ENCODE measurements around the gene ST8SIA1. TPM values are rescaled to one million over a fixed set of nuclear protein-coding genes. Genes with fewer than 3 reads are reported as not detected.

The ST8SIA1 gene
- total and polyA plus RNA-seq, 2 of the 4 experiments (the other 2 are of a cell fraction) = not detected

DNA sequence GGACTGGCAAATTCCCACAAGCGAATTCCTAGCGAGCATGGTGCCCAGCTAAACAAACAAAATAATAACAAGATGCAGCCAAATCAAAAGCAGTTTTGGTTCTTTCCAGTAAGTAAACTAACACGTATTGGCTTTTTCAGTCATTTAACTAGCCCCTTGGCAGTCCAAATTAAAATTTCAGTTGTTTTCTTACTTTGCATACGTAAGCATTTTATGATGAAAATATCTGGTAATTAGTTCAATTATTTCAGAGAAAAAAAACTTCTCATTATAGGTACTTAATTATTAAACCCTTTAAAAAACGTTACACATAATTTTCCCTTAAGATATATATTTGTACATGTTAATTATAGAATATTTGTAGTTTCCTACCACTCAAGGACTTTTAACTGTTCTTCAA lies 70.1 kb downstream of the ST8SIA1 start:
- Histone ChIP-seq H4K20me1 (ENCODE audit: insufficient read depth, low read length) (no peaks in the 10 kb centered on the region), H3K4ac (ENCODE audit: low read depth, low read length) (no peak overlapping the region), H2BK20ac (ENCODE audit: low read depth, low read length) (no peak overlapping the region), H3K36me3 (ENCODE audit: control insufficient read depth, insufficient read depth, low read length) (no peaks in the 10 kb centered on the region), H2AK5ac (ENCODE audit: low read depth, low read length) (no peak overlapping the region), H4K8ac (ENCODE audit: low read depth in 2 of 2, low read length in 2 of 2) (no peak overlapping the region), H3K56ac (ENCODE audit: extremely low read depth, insufficient read depth, low read length) (no peak overlapping the region), H2AFZ (replicated peaks; ENCODE audit: low read length, poor library complexity) (no peak overlapping the region), H4K5ac (ENCODE audit: low read depth, low read length) (no peak overlapping the region), H3K23ac (ENCODE audit: low read depth, low read length) (no peak overlapping the region), H3K27ac (ENCODE audit: insufficient read depth, low read length) (no peak overlapping the region), H2AK9ac (replicated peaks; ENCODE audit: low read depth, low read length, poor library complexity) (no peak overlapping the region), H3K9me3 (ENCODE audit: control insufficient read depth, insufficient read depth, low read length) (no peaks in the 10 kb centered on the region), H3K79me1 (ENCODE audit: low read depth in 1 of 2, low read length in 2 of 2) (no peaks in the 10 kb centered on the region), H3K27me3 (ENCODE audit: control insufficient read depth, insufficient read depth, low read length) (no peaks in the 10 kb centered on the region), H2BK5ac (ENCODE audit: low read depth, low read length, poor library complexity, severe bottlenecking) (no peak overlapping the region), H4K91ac (ENCODE audit: insufficient read depth, low read depth, low read length) (no peak overlapping the region), H2BK120ac (ENCODE audit: low read depth, low read length) (no peak overlapping the region), H3K18ac (ENCODE audit: low read depth, low read length) (no peak overlapping the region), H3K4me2 (ENCODE audit: low read depth, low read length) (no peak overlapping the region), H2BK15ac (ENCODE audit: low read depth, low read length) (no peak overlapping the region), H3K9ac (ENCODE audit: low read depth, low read length) (no peak overlapping the region), H3K14ac (replicated peaks; ENCODE audit: low read depth, low read length) (no peak overlapping the region), H3K9me1 (ENCODE audit: insufficient read depth, low read length) (peaks cover 3% of the 10 kb centered on the region), H3K4me1 (ENCODE audit: control insufficient read depth, insufficient read depth, low read length) (peaks cover 3% of the 10 kb centered on the region), H3K4me3 (ENCODE audit: insufficient read depth, low read depth, low read length) (no peak overlapping the region)
- ChIA-PET POLR2A (ENCODE audit: unreplicated experiment) (no interaction called here), CTCF (interaction anchor here (1.8 kb wide), 1 partner anchor 11 kb away, joined by 5 read pairs; no protein-coding TSS in a partner anchor)
- WGBS, 2 experiments (ENCODE audit: extremely low coverage in 2 of 2, insufficient read length in 1 of 2) = no CpG with 5 or more reads among the region's 5 CpGs
- dilution Hi-C loops (cut with HindIII; ENCODE audit: low sequenced_read_pairs, unreplicated experiment) (no loop called here), intact Hi-C loops (cut with micrococcal nuclease) (no loop called here), in situ Hi-C loops (cut with MboI; ENCODE audit: low sequenced_read_pairs) (no loop called here)
- TF ChIP-seq MAZ (IDR thresholded peaks at IDR 0.05; ENCODE audit: borderline replicate concordance, low read depth, low read length) = no peak
- TF ChIP-seq MAFK (IDR thresholded peaks at IDR 0.05; ENCODE audit: low read depth, low read length) = 0 out of 2 replicates have a peak, but pooled peaks have one; percentile 27
- no peak for ATAC-seq (ENCODE audit: low read depth)
- BruUV-seq (replicated peaks) = no TSS peak
- DNase-seq = no peak
